IMR-90 (cell line): ENCODE data around the gene DAB1. TPM values are rescaled to one million over a fixed set of nuclear protein-coding genes. Genes with fewer than 3 reads are reported as not detected.

Experiments used
- ATAC-seq: fragments of 200-7000 bp; cut with Tn5 transposase; 2 replicates; pipeline ENCODE4 v1.9.1; 2020; ENCODE audit warnings: low read depth, mild to moderate bottlenecking, moderate library complexity
- BruUV-seq: library from RNA; stranded (reverse); fragments of 400-500 nt; replicated peaks from 2 replicates; lab custom pipeline; 2021; lab: Mats Ljungman, UMichigan
- CTCF ChIA-PET: fragments of 300-600 bp; formaldehyde crosslinking; extraction: SDS; loops from one replicate; lab custom pipeline; 2021; ENCODE audit warnings: antibody characterized with exemption; lab: Yijun Ruan, JAX
- POLR2A ChIA-PET: fragments of 300-600 bp; sonication (Branson Sonifier 250); formaldehyde crosslinking; loops from one replicate; lab custom pipeline; 2022; ENCODE audit warnings: antibody characterized with exemption; ENCODE audit not compliant: unreplicated experiment; lab: Charles Lee
- DNase-seq: peaks from one replicate; pipeline ENCODE4 v3.0.0; 2013
- H2AFZ ChIP-seq: replicated peaks from 2 replicates; pipeline ENCODE3; 2013; ENCODE audit warnings: low read length, mild to moderate bottlenecking; ENCODE audit not compliant: poor library complexity
- H2AK5ac ChIP-seq: 2 replicates; pipeline ENCODE4 v1.6.1; 2013; ENCODE audit warnings: low read depth, low read length, inconsistent platforms
- H2AK9ac ChIP-seq: replicated peaks from 2 replicates; pipeline ENCODE3; 2013; ENCODE audit warnings: mild to moderate bottlenecking, low read depth, low read length, moderate library complexity; ENCODE audit not compliant: poor library complexity
- H2BK120ac ChIP-seq: 2 replicates; pipeline ENCODE4 v1.6.1; 2013; ENCODE audit warnings: low read depth, low read length, inconsistent platforms
- H2BK15ac ChIP-seq: 3 replicates; pipeline ENCODE4 v1.6.1; 2013; ENCODE audit warnings: low read depth, low read length, inconsistent platforms
- H2BK20ac ChIP-seq: 2 replicates; pipeline ENCODE4 v1.6.1; 2013; ENCODE audit warnings: low read depth, mild to moderate bottlenecking, inconsistent platforms, low read length, moderate library complexity
- H2BK5ac ChIP-seq: 2 replicates; pipeline ENCODE4 v1.6.1; 2013; ENCODE audit warnings: mild to moderate bottlenecking, low read depth, low read length, inconsistent platforms; ENCODE audit not compliant: poor library complexity, severe bottlenecking
- H3K14ac ChIP-seq: replicated peaks from 2 replicates; pipeline ENCODE4 v1.6.1; 2013; ENCODE audit warnings: low read depth, low read length, inconsistent platforms
- H3K18ac ChIP-seq: 2 replicates; pipeline ENCODE4 v1.6.1; 2013; ENCODE audit warnings: low read depth, low read length, control low read depth
- H3K23ac ChIP-seq: 2 replicates; pipeline ENCODE4 v1.6.1; 2013; ENCODE audit warnings: low read depth, low read length, inconsistent platforms
- H3K27ac ChIP-seq: 2 replicates; pipeline ENCODE4 v1.5.1; 2013; ENCODE audit warnings: mild to moderate bottlenecking, control low read depth, low read length; ENCODE audit not compliant: insufficient read depth
- H3K27me3 ChIP-seq: 2 replicates; pipeline ENCODE4 v1.6.1; 2013; ENCODE audit warnings: low read length; ENCODE audit not compliant: control insufficient read depth, insufficient read depth
- H3K36me3 ChIP-seq: 2 replicates; pipeline ENCODE4 v1.6.1; 2013; ENCODE audit warnings: low read length, mixed read lengths; ENCODE audit not compliant: control insufficient read depth, insufficient read depth
- H3K4ac ChIP-seq: 2 replicates; pipeline ENCODE4 v1.6.1; 2013; ENCODE audit warnings: low read depth, low read length, inconsistent platforms
- H3K4me1 ChIP-seq: 2 replicates; pipeline ENCODE4 v1.6.1; 2013; ENCODE audit warnings: low read length, mixed read lengths; ENCODE audit not compliant: control insufficient read depth, insufficient read depth
- H3K4me2 ChIP-seq: 2 replicates; pipeline ENCODE4 v1.6.1; 2013; ENCODE audit warnings: low read depth, mild to moderate bottlenecking, control low read depth, low read length, moderate library complexity
- H3K4me3 ChIP-seq: 2 replicates; pipeline ENCODE4 v1.5.1; 2013; ENCODE audit warnings: low read depth, mild to moderate bottlenecking, control low read depth, low read length, moderate library complexity; ENCODE audit not compliant: insufficient read depth
- H3K56ac ChIP-seq: 2 replicates; pipeline ENCODE4 v1.6.1; 2013; ENCODE audit warnings: low read length, inconsistent platforms; ENCODE audit not compliant: insufficient read depth; ENCODE audit errors: extremely low read depth
- H3K79me1 ChIP-seq, 2 experiments: 2 replicates each; pipeline ENCODE4 v1.6.1; 2013; ENCODE audit warnings: low read length in 2 of 2, inconsistent platforms in 1 of 2, low read depth in 1 of 2
- H3K9ac ChIP-seq: 2 replicates; pipeline ENCODE4 v1.6.1; 2013; ENCODE audit warnings: low read depth, low read length, control low read depth
- H3K9me1 ChIP-seq: 2 replicates; pipeline ENCODE4 v1.6.1; 2013; ENCODE audit warnings: low read length, inconsistent platforms; ENCODE audit not compliant: insufficient read depth
- H3K9me3 ChIP-seq: 2 replicates; pipeline ENCODE4 v1.6.1; 2013; ENCODE audit warnings: low read length; ENCODE audit not compliant: control insufficient read depth, insufficient read depth
- H4K20me1 ChIP-seq: 2 replicates; pipeline ENCODE4 v1.6.1; 2013; ENCODE audit warnings: low read length, inconsistent platforms; ENCODE audit not compliant: insufficient read depth
- H4K5ac ChIP-seq: 2 replicates; pipeline ENCODE4 v1.6.1; 2013; ENCODE audit warnings: mild to moderate bottlenecking, low read depth, low read length, control low read depth
- H4K8ac ChIP-seq, 2 experiments: 2 replicates each; pipeline ENCODE4 v1.6.1; 2013; ENCODE audit warnings: low read depth in 2 of 2, low read length in 2 of 2, control low read depth in 1 of 2, inconsistent platforms in 1 of 2
- H4K91ac ChIP-seq: 2 replicates; pipeline ENCODE4 v1.6.1; 2013; ENCODE audit warnings: low read depth, low read length, inconsistent platforms; ENCODE audit not compliant: insufficient read depth
- CEBPB ChIP-seq: IDR thresholded peaks from 2 replicates; pipeline ENCODE4 v1.6.1; 2012; ENCODE audit warnings: low read depth, low read length, improper control_type of control experiment
- CHD1 ChIP-seq: IDR thresholded peaks from 2 replicates; pipeline ENCODE4 v1.6.1; 2012; ENCODE audit warnings: low read depth, low read length, improper control_type of control experiment
- ELK1 ChIP-seq: fragments of 150-350 bp; IDR thresholded peaks from 2 replicates; pipeline ENCODE4 v1.6.1; 2016; ENCODE audit warnings: low read depth, mild to moderate bottlenecking, low read length, moderate library complexity, borderline replicate concordance
- MAFK ChIP-seq: IDR thresholded peaks from 2 replicates; pipeline ENCODE4 v1.6.1; 2012; ENCODE audit warnings: low read depth, low read length, improper control_type of control experiment
- MAZ ChIP-seq: IDR thresholded peaks from 2 replicates; pipeline ENCODE4 v1.6.1; 2012; ENCODE audit warnings: low read depth, mild to moderate bottlenecking, low read length, improper control_type of control experiment, moderate library complexity, borderline replicate concordance
- MXI1 ChIP-seq: IDR thresholded peaks from 2 replicates; pipeline ENCODE4 v1.6.1; 2012; ENCODE audit warnings: low read depth, mild to moderate bottlenecking, low read length, moderate library complexity, borderline replicate concordance
- NFE2L2 ChIP-seq: fragments of 150-350 bp; IDR thresholded peaks from 2 replicates; pipeline ENCODE4 v1.6.1; 2016; ENCODE audit warnings: low read depth, mild to moderate bottlenecking, low read length
- POLR2A ChIP-seq: IDR thresholded peaks from 2 replicates; pipeline ENCODE4 v1.6.1; 2012; ENCODE audit warnings: mild to moderate bottlenecking, low read depth, low read length
- RAD21 ChIP-seq: IDR thresholded peaks from 2 replicates; pipeline ENCODE4 v1.6.1; 2012; ENCODE audit warnings: low read length, improper control_type of control experiment
- RFX5 ChIP-seq: IDR thresholded peaks from 2 replicates; pipeline ENCODE4 v1.8.0; 2012; ENCODE audit warnings: low read depth, mild to moderate bottlenecking, low read length, moderate library complexity
- SMC3 ChIP-seq: fragments of 150-350 bp; IDR thresholded peaks from 2 replicates; pipeline ENCODE4 v1.6.1; 2016; ENCODE audit warnings: low read depth, mild to moderate bottlenecking, antibody characterized with exemption, low read length, moderate library complexity
- USF2 ChIP-seq: fragments of 150-350 bp; IDR thresholded peaks from 2 replicates; pipeline ENCODE4 v1.6.1; 2017; ENCODE audit warnings: mild to moderate bottlenecking, antibody characterized with exemption, low read length, low read depth
- WGBS, 2 experiments: methylation state at CpG; one replicate each; pipeline versions ENCODE4 v1.1.5 to v1.1.7; 2013; ENCODE audit warnings: missing lambda C conversion rate in 2 of 2; ENCODE audit not compliant: insufficient read length in 1 of 2; ENCODE audit errors: extremely low coverage in 2 of 2; 5-methylcytosine and 5-hydroxymethylcytosine counted together
- dilution Hi-C: fragments of 300-500 bp; cut with HindIII; formaldehyde crosslinking; loops from one replicate; pipeline ENCODE4 v1.14.3; 2018; ENCODE audit warnings: low sequenced_read_pairs; ENCODE audit not compliant: unreplicated experiment
- in situ Hi-C: fragments of 300-500 bp; cut with MboI; formaldehyde crosslinking; loops from 3 replicates; pipeline ENCODE4 v1.14.3; 2019; ENCODE audit warnings: low sequenced_read_pairs, inconsistent platforms, mixed read lengths
- intact Hi-C: fragments of 100-400 bp; cut with micrococcal nuclease; formaldehyde crosslinking; loops from 2 replicates; pipeline ENCODE4 v1.10.0; 2022
- polyA plus RNA-seq, 3 experiments: library from polyadenylated mRNA; depleted of rRNA; stranded (reverse); fragments of >200 nt; gene quantifications; 2 replicates each; pipeline ENCODE4 v1.2.3, GENCODE V29; 2012; ENCODE audit warnings: low replicate concordance in 1 of 3
- total RNA-seq: library from RNA; depleted of rRNA; stranded (reverse); fragments of >200 nt; gene quantifications from 2 replicates; pipeline ENCODE4 v1.2.3, GENCODE V29; 2012

The DAB1 gene
- total and polyA plus RNA-seq, 2 of the 4 experiments (the other 2 are of a cell fraction) = 0.18 to 0.41 TPM

DNA sequence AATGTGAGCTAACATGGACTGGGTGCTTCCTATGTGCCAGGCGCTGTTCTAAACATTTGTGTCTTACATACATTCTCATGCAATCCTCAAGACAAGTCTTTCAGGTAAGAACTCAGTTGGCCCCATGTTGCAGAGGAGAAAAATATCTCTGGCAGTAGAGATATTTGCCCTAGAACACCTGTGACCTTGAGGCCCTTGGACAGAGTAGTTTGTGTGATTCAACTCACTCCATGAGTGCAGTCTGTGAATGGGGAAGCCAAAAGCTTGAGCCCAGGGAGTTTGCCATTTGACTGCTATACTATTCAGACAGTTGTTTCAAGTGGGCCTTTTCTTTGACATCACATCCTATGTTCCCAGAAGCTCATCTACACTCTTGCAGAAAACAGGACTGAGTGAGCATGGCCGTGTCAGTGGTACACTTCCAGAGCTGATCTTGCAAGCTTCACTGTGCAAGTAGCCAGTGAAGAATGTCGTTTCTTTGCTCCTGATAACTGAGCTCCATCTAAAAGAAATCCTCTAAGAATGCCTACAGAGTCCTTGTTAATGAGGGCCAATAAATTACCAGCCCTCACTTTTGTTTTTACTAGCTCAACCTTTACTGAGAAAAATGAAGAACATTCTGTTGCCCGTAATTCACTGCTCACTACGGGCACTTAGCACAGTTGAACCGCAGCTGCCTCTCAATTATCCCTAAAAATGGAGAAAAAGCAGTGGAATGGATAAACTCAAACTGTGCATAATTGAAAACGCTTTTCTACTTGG lies 359.3 kb downstream of the DAB1 start:
- Histone ChIP-seq H4K91ac (no peak overlapping the region), H3K23ac (no peak overlapping the region), H2BK15ac (no peak overlapping the region), H3K18ac (no peak overlapping the region), H2BK120ac (no peak overlapping the region), H2BK5ac (no peak overlapping the region), H3K56ac (no peak overlapping the region), H3K9ac (no peak overlapping the region), H3K27me3 (no peaks in the 10 kb centered on the region), H3K14ac (no peak overlapping the region), H3K4ac (no peak overlapping the region), H3K36me3 (no peaks in the 10 kb centered on the region), H2AK5ac (no peak overlapping the region), H3K79me1 (no peaks in the 10 kb centered on the region), H3K9me3 (no peaks in the 10 kb centered on the region), H3K27ac (no peak overlapping the region), H2BK20ac (no peak overlapping the region), H3K4me2 (no peak overlapping the region), H3K9me1 (no peaks in the 10 kb centered on the region), H2AFZ (no peak overlapping the region), H3K4me3 (no peak overlapping the region), H3K4me1 (peaks cover 7% of the 10 kb centered on the region; the same call in 1 of the 2 replicates), H4K8ac (no peak overlapping the region), H4K5ac (no peak overlapping the region), H4K20me1 (no peaks in the 10 kb centered on the region), H2AK9ac (no peak overlapping the region)
- ATAC-seq = no peak
- in situ Hi-C loops (no loop called here), intact Hi-C loops (loop anchor here (5.0 kb wide), 1 partner anchor 358 kb away; the partner anchor contains the start of gene DAB1), dilution Hi-C loops (no loop called here)
- BruUV-seq = no TSS peak
- WGBS, 2 experiments = 37% methylated on average over 2 of the region's 7 CpGs; no CpG with 5 or more reads in 1 of the 2 experiments
- CTCF ChIA-PET = no interaction called here
- POLR2A ChIA-PET = no interaction called here
- TF ChIP-seq NFE2L2 (no peak), SMC3 (no peak), ELK1 (no peak), POLR2A (no peak), MAFK (no peak), MXI1 (no peak), USF2 (no peak), RAD21 (no peak), RFX5 (no peak), CHD1 (no peak), MAZ (no peak), CEBPB (no peak)
- no peak for DNase-seq
